ENCODE results near the gene SH3TC1. TPM values are rescaled to one million over a fixed set of nuclear protein-coding genes. Genes with fewer than 3 reads are reported as not detected.

The SH3TC1 gene
- total and polyA plus RNA-seq, 2 of the 8 experiments (the other 6 are each of a cell fraction or from before 2014, with no cell fraction given) = 0.15 TPM; not detected in 1

DNA sequence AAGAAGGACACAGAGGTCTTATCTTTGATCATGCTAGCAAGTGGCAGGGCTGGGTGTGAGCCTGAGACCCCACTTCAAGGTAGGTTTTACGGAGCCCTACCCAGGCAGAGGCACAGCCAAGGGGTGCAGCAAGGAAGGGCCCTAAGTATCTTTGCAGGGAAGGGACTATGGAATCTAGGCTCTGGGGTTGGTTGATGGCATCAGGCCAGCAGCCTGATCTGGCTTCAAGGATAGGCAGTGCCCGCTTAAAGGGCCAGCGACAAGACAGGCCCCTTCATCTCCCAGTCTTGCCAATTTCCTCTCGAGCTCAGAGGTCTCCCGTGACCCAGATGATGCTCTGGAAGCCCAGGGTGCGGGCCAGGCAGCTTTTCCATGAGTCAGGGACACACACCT, 46.2 kb upstream of the SH3TC1 start:
- Histone ChIP-seq H4K91ac (replicated peaks; ENCODE audit: insufficient read length, low read length) (no peak overlapping the region), H3K9me3 (ENCODE audit: insufficient read depth in 2 of 2, low read depth in 1 of 2, low read length in 1 of 2) (no peaks in the 10 kb centered on the region), H3K79me2 (ENCODE audit: control insufficient read depth in 1 of 2, insufficient read depth in 2 of 2, low read length in 2 of 2) (no peaks in the 10 kb centered on the region), H3K27me3 (replicated peaks in 1 of 4; ENCODE audit: control insufficient read depth in 3 of 4, extremely low read depth in 1 of 4, insufficient read depth in 3 of 4, low read length in 3 of 4) (peaks cover 1 to 17% (median 14%) of the 10 kb centered on the region in 4 experiments), H3K4me1 (replicated peaks in 1 of 4; ENCODE audit: control insufficient read depth in 3 of 4, insufficient read depth in 4 of 4, low read length in 3 of 4) (peaks cover 0 to 2% (median 1%) of the 10 kb centered on the region in 4 experiments; a peak in 3 of 7 replicates), H2AK5ac (ENCODE audit: low read depth, low read length) (no peak overlapping the region), H2BK5ac (ENCODE audit: low read depth, low read length) (no peak overlapping the region), H3K4me3 (ENCODE audit: extremely low read depth in 1 of 4, insufficient read depth in 2 of 4, low read depth in 3 of 4, low read length in 4 of 4) (no peak overlapping the region), H4K8ac (ENCODE audit: extremely low read depth, insufficient read depth, low read length) (no peak overlapping the region), H3K9ac (replicated peaks in 1 of 4; ENCODE audit: extremely low read depth in 1 of 4, low read depth in 3 of 4, low read length in 3 of 4) (no peak overlapping the region), H3K23me2 (ENCODE audit: low read depth, low read length) (peaks cover 4% of the 10 kb centered on the region; the same call in 1 of the 2 replicates), H2BK120ac (replicated peaks; ENCODE audit: low read depth, low read length) (no peak overlapping the region), H3K4me2 (ENCODE audit: insufficient read depth in 1 of 2, low read depth in 2 of 2, low read length in 2 of 2) (no peak overlapping the region), H2BK20ac (ENCODE audit: low read length) (no peak overlapping the region), H3K27ac (ENCODE audit: low read depth, low read length) (no peak overlapping the region), H3K14ac (ENCODE audit: insufficient read length) (no peak overlapping the region), H3K18ac (ENCODE audit: extremely low read depth, low read length) (no peak overlapping the region), H2AFZ (ENCODE audit: low read length) (no peak overlapping the region), H2BK12ac (ENCODE audit: low read depth, low read length) (no peak overlapping the region), H3K79me1 (ENCODE audit: low read depth, low read length) (no peaks in the 10 kb centered on the region), H3K56ac (replicated peaks; ENCODE audit: insufficient read length, low read depth, low read length) (no peak overlapping the region), H4K5ac (ENCODE audit: insufficient read length, low read depth, low read length) (no peak overlapping the region), H3K4ac (replicated peaks; ENCODE audit: insufficient read length, low read depth, low read length) (no peak overlapping the region), H2BK15ac (ENCODE audit: low read length) (no peak overlapping the region), H3K36me3 (ENCODE audit: control insufficient read depth in 2 of 4, insufficient read depth in 4 of 4, low read length in 3 of 4) (no peaks in the 10 kb centered on the region; a peak in 1 of 8 replicates), H4K20me1 (replicated peaks in 1 of 2; ENCODE audit: control insufficient read depth in 1 of 2, insufficient read depth in 2 of 2, low read length in 2 of 2) (peaks cover 3 to 7% of the 10 kb centered on the region in 2 experiments), H3K23ac (ENCODE audit: insufficient read length) (no peak overlapping the region)
- FAIRE-seq (no peak), DNase-seq (ENCODE audit: low read depth in 1 of 2, low spot score in 2 of 2) (no peak)
- no peak for TF ChIP-seq SIN3A (conservative IDR thresholded peaks at IDR 0.05 in 1 of 2, IDR thresholded peaks at IDR 0.05 in 1 of 2; ENCODE audit: low read depth in 1 of 2, low read length in 2 of 2)
- CTCF ChIA-PET (ENCODE audit: partially characterized antibody) = interaction anchor here (1.0 to 1.3 kb wide), 2 partner anchors 12 to 24 kb away, joined by 3 to 4 read pairs; no protein-coding TSS in a partner anchor
- WGBS, 2 experiments (ENCODE audit: extremely low coverage in 1 of 2, insufficient coverage in 1 of 2, insufficient read length in 1 of 2, insufficient replicate concordance in 2 of 2, low coverage in 1 of 2, low lambda C conversion rate in 2 of 2, missing lambda C conversion rate in 1 of 2) = 75% methylated on average over 6 of the region's 6 CpGs; no CpG with 5 or more reads in 1 of the 2 experiments
- POLR2A ChIA-PET (ENCODE audit: partially characterized antibody) = no interaction called here
